Gastroesophageal sphincter (tissue), 4 donors: Measurements from ENCODE around the gene ZBTB17. TPM values are rescaled to one million over a fixed set of nuclear protein-coding genes. Genes with fewer than 3 reads are reported as not detected.

Experiments used
- ATAC-seq: fragments of 150-250 bp; one replicate; pipeline ENCODE4 v1.9.1; 2016; ENCODE audit warnings: mild to moderate bottlenecking, moderate library complexity
- H3K27ac ChIP-seq, 4 donors: fragments of 200-600 bp; sonication (generic) in 3 of 4; 1 replicate in 3 of 4; 2 replicates in 1 of 4; pipeline ENCODE4 v1.5.1; 2016 to 2019
- H3K27me3 ChIP-seq: fragments of 200-600 bp; sonication (generic); one replicate; pipeline ENCODE4 v1.5.1; 2019
- H3K36me3 ChIP-seq, 2 donors: fragments of 200-600 bp; sonication (generic); one replicate each; pipeline ENCODE4 v1.5.1; 2019; ENCODE audit warnings: control low read depth in 1 of 2
- H3K4me1 ChIP-seq, 3 donors: fragments of 200-600 bp; sonication (generic); 1 replicate in 2 of 3; 2 replicates in 1 of 3; pipeline ENCODE4 v1.5.1; 2016 to 2019; ENCODE audit warnings: control low read depth in 2 of 3
- H3K4me3 ChIP-seq, 2 donors: fragments of 200-600 bp; sonication (generic); one replicate each; pipeline ENCODE4 v1.5.1; 2019; ENCODE audit warnings: mild to moderate bottlenecking in 1 of 2, moderate library complexity in 1 of 2
- H3K9me3 ChIP-seq, 3 donors: fragments of 200-600 bp; sonication (generic); one replicate each; pipeline ENCODE4 v1.5.1; 2017 to 2019; ENCODE audit warnings: control low read depth in 2 of 3
- EP300 ChIP-seq: sonication (generic); formaldehyde crosslinking; IDR thresholded peaks from one replicate; pipeline ENCODE4 v1.6.1; 2017; ENCODE audit warnings: antibody characterized with exemption, mild to moderate bottlenecking
- POLR2A ChIP-seq, 2 donors: fragments of 450-650 bp; IDR thresholded peaks; one replicate each; pipeline ENCODE4 v1.6.1; 2017; ENCODE audit warnings: antibody characterized with exemption in 2 of 2, mild to moderate bottlenecking in 2 of 2, moderate library complexity in 1 of 2
- POLR2AphosphoS5 ChIP-seq: sonication (generic); formaldehyde crosslinking; IDR thresholded peaks from one replicate; pipeline ENCODE4 v1.6.1; 2017; ENCODE audit warnings: antibody characterized with exemption
- WGBS, 2 donors: methylation state at CpG; one replicate each; pipeline ENCODE4 v1.1.5; 2018; ENCODE audit warnings: low coverage in 1 of 2; 5-methylcytosine and 5-hydroxymethylcytosine counted together
- total RNA-seq, 4 donors: library from RNA; depleted of rRNA; stranded (reverse); fragments of >200 nt; gene quantifications; one replicate each; pipeline ENCODE4 v1.1.0, GENCODE V29; 2016
- TF ChIP-seq, protein P1 (sequence below), 4 experiments: fragments of 200-600 bp in 2 of 4; fragments of 450-650 bp in 2 of 4; sonication (generic) in 1 of 4; IDR thresholded peaks; one replicate each; pipeline ENCODE4 v1.5.1; 2017 to 2019; ENCODE audit warnings: antibody characterized with exemption in 4 of 4, mild to moderate bottlenecking in 2 of 4, moderate library complexity in 2 of 4

The ZBTB17 gene
- total RNA-seq, 4 donors from 2014 or later = 24.0 to 65.7 (median 29.0) TPM

- H3K9me3 ChIP-seq = no peaks in the 10 kb centered on the region
- no peaks in the 10 kb centered on the region for H3K27me3 ChIP-seq
- H3K4me1 ChIP-seq = peaks cover 13 to 83% (median 42%) of the 10 kb centered on the region in 3 donors
- no peak overlapping the region for H3K4me3 ChIP-seq
- WGBS, 2 donors = 10 to 26% methylated on average over 2 to 10 of the region's 10 CpGs
- ATAC-seq = no peak
- TF ChIP-seq POLR2A (IDR thresholded peaks at IDR 0.05) (no peak), POLR2AphosphoS5 (peak; percentile 57)
- H3K36me3 ChIP-seq = peaks cover 0 to 25% of the 10 kb centered on the region in 2 donors
- H3K27ac ChIP-seq = peak overlapping the region; percentile 81 to 99 (median 92)
Measured at GRCh38 chr1:15950763-15951295, 25.1 kb downstream of the ZBTB17 start.

DNA sequence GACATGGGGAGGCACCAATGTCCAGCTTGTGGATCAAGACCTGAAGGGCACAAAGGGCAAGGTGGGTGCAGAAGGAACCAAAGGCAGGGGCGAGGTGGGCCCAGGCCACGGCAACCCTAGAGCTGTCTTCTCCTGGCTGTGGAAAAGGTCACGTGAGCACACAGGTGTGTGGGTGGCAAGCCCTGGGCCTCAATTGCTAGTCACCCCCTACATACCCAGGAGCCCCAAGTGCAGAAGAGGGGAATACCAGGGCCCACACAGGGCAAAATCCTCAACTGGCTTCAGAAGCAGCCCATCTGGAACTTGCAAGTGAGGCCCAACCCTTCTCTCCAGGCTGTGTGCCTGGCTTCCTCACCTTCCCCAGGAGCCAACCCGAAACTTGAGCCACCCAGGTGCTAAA lies 25.6 kb downstream of the ZBTB17 start:
- no peaks in the 10 kb centered on the region for H3K27me3 ChIP-seq
- H3K36me3 ChIP-seq = peaks cover 0 to 30% of the 10 kb centered on the region in 2 donors
- no peaks in the 10 kb centered on the region for H3K9me3 ChIP-seq
- H3K4me1 ChIP-seq = peaks cover 13 to 81% (median 42%) of the 10 kb centered on the region in 3 donors
- peak overlapping the region; percentile 81 to 99 (median 92) for H3K27ac ChIP-seq
- WGBS, 2 donors = 83% methylated on average over 3 of the region's 4 CpGs; no CpG with 5 or more reads in 1 of the 2 donors
- no peak for ATAC-seq
- TF ChIP-seq POLR2A (IDR thresholded peaks at IDR 0.05) = peak in 1 of 2 donors; percentile 1
- TF ChIP-seq EP300 = no peak
- no peak for TF ChIP-seq POLR2AphosphoS5
- TF ChIP-seq, protein P1, sequence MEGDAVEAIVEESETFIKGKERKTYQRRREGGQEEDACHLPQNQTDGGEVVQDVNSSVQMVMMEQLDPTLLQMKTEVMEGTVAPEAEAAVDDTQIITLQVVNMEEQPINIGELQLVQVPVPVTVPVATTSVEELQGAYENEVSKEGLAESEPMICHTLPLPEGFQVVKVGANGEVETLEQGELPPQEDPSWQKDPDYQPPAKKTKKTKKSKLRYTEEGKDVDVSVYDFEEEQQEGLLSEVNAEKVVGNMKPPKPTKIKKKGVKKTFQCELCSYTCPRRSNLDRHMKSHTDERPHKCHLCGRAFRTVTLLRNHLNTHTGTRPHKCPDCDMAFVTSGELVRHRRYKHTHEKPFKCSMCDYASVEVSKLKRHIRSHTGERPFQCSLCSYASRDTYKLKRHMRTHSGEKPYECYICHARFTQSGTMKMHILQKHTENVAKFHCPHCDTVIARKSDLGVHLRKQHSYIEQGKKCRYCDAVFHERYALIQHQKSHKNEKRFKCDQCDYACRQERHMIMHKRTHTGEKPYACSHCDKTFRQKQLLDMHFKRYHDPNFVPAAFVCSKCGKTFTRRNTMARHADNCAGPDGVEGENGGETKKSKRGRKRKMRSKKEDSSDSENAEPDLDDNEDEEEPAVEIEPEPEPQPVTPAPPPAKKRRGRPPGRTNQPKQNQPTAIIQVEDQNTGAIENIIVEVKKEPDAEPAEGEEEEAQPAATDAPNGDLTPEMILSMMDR (IDR thresholded peaks at IDR 0.05) = no peak
- peak overlapping the region in 1 of 2 donors; percentile 43 for H3K4me3 ChIP-seq

DNA sequence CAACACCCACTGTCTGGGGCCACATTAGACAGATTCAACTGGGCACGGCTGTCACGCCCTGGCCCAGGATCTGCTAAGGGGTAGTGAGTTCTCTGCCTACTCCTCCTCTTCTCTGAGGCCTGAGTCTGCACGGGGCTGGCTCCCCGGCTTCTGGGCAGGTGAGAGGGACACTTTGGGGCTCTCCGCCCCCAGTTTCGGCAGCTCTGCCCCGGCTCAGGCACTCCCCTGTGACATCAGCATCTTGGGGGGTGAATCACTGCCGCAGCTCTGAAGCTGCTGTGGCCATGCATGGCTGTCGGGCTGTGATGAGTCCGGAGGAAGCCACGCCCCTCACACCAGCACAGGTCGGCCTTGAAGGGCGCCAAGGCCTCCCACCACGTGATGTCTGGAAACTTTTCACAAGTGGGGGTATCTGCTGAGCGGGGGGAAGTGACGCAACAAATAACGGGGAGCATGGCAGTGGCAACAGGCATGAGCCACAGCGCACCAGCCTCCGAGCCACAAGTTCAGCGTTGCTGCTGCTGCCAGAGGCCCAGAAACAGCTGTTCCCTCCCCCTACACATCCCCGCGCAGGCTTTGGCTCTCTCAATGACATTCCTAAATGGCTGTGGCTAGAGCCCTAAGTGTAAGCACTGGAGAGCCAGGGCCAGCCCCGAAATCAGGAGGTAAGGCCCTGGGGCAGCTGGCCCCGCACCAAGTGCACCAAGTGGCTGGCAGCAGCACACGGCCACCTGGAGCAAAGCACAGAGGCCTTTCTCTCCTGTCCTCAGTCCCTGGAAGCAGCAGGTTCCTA lies 26.3 kb downstream of the ZBTB17 start:
- no CpG with 5 or more reads among the region's 25 CpGs for WGBS, 2 donors
- H3K27ac ChIP-seq = peak overlapping the region; percentile 81 to 99 (median 92)
- peaks cover 13 to 75% (median 42%) of the 10 kb centered on the region in 3 donors for H3K4me1 ChIP-seq
- peak overlapping the region in 1 of 2 donors; percentile 43 for H3K4me3 ChIP-seq
- H3K9me3 ChIP-seq = no peaks in the 10 kb centered on the region
- peak; percentile 95 for ATAC-seq
- TF ChIP-seq POLR2AphosphoS5 (peak; percentile 75), POLR2A (IDR thresholded peaks at IDR 0.05) (peak; percentile 7 to 11), EP300 (no peak)
- TF ChIP-seq, protein P1 (IDR thresholded peaks at IDR 0.05) = no peak
- H3K27me3 ChIP-seq = no peaks in the 10 kb centered on the region
- H3K36me3 ChIP-seq = peaks cover 0 to 36% of the 10 kb centered on the region in 2 donors

DNA sequence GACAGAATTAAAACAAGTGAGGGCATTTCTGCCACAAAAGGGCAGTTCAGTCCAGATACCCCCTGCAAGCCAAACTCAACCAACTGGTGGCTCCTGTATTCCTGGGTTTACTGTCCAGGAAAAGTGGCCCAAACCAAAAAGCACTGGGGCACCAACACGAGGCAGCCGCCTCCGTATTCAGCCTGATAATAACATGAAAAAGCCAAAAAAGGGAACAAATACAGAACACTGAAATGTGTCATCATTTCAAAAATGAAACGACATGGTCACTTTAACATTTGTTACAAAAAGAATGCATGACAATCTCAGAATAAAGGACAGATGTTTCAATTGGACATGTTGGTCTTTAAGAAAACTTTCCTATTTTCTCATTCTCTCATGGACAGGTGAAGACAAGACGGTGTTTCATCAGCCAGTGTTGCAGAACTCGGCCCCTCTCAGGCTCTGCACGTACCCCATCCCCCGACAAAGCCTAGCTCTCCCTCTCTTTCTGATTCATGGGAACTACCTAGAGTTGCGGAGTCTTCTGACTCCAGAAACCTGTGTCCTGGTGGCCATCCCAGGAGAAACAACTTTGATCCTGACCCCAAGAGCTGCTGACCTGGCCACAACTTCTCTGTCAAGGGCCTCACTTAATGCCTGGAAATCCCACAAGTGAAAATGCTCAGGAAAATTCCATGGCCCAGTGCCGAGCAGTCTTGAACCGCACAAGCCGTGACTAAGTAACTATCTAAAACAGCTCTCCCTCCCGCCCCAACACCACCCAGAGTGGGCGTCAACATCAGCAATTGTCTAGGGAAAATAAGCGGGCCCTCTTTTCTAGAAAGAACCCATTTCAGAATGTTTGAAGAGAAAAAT lies 27.1 kb downstream of the ZBTB17 start:
- no peaks in the 10 kb centered on the region for H3K27me3 ChIP-seq
- peaks cover 0 to 45% of the 10 kb centered on the region in 2 donors for H3K36me3 ChIP-seq
- H3K4me3 ChIP-seq = peak overlapping the region in 1 of 2 donors; percentile 43
- H3K27ac ChIP-seq = peak overlapping the region; percentile 81 to 99 (median 92)
- 29 to 37% methylated on average over 10 to 13 of the region's 15 CpGs for WGBS, 2 donors
- peaks cover 13 to 66% (median 42%) of the 10 kb centered on the region in 3 donors for H3K4me1 ChIP-seq
- peak; percentile 70 for ATAC-seq
- no peak for TF ChIP-seq POLR2A (IDR thresholded peaks at IDR 0.05)
- TF ChIP-seq, protein P1 (IDR thresholded peaks at IDR 0.05) = peak in 1 of 4 experiments; percentile 42
- no peak for TF ChIP-seq EP300
- TF ChIP-seq POLR2AphosphoS5 = peak; percentile 46
- no peaks in the 10 kb centered on the region for H3K9me3 ChIP-seq

DNA sequence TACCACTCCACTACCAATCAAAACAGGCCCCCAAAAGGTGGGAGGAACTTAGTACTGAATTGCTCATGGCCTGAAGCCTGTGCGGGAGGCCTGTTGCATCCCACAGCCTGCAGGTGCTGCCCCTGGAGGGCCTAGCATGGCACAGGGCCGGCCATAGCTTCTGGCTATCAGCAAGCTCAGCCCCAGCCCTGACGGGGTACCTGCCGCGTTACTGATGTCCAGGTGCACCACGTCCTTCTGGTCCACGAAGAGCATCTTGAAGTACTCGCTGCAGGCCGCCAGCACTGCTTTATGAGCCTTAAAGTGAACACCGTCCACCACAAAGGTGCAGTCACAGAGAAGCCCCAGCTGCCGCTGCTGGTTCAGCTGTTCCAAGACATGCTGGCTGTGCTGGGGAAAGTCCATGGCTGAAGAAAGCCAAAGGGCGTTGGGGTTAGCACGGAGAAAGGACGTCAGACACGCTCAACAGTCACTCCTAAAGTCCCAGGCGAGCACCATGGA lies 27.8 kb downstream of the ZBTB17 start:
- Histone ChIP-seq H3K36me3 (peaks cover 0 to 52% of the 10 kb centered on the region in 2 donors), H3K9me3 (no peaks in the 10 kb centered on the region), H3K4me1 (peaks cover 13 to 60% (median 35%) of the 10 kb centered on the region in 3 donors), H3K27me3 (no peaks in the 10 kb centered on the region), H3K4me3 (no peak overlapping the region), H3K27ac (peak overlapping the region in 3 of 4 donors; percentile 89 to 99 (median 94))
- TF ChIP-seq EP300 (no peak), POLR2AphosphoS5 (no peak), POLR2A (IDR thresholded peaks at IDR 0.05) (no peak)
- TF ChIP-seq, protein P1 (IDR thresholded peaks at IDR 0.05) = no peak
- no peak for ATAC-seq
- WGBS, 2 donors = 81% methylated on average over 8 of the region's 16 CpGs; no CpG with 5 or more reads in 1 of the 2 donors
